RCC 7860 (cell line): Measurements from ENCODE around the gene TBCA.
"Not testable (repeated sequence)": the region's sequence is repeated elsewhere in the genome, so short reads cannot be mapped to it uniquely, and the experiment has no call there.

ENCODE experiments used
- DNase-seq: peaks from one replicate; pipeline ENCODE4 v3.0.0-alpha.2; 2015; ENCODE audit warnings: low spot score
- FAIRE-seq: peaks from 2 replicates; lab custom pipeline; 2012; peaks lifted over from hg19 to GRCh38; lab: Jason Lieb, UNC

Gene TBCA

GRCh38 chr5:77773734-77774280 is 2.3 kb downstream of the TBCA start:
- DNase-seq (no peak), FAIRE-seq (no peak)

GRCh38 chr5:77772729-77773128 is 3.4 kb downstream of the TBCA start:
- FAIRE-seq = no peak
- no peak for DNase-seq

GRCh38 chr5:77771452-77771851 is 4.7 kb downstream of the TBCA start:
- FAIRE-seq = no peak
- DNase-seq = no peak

DNA sequence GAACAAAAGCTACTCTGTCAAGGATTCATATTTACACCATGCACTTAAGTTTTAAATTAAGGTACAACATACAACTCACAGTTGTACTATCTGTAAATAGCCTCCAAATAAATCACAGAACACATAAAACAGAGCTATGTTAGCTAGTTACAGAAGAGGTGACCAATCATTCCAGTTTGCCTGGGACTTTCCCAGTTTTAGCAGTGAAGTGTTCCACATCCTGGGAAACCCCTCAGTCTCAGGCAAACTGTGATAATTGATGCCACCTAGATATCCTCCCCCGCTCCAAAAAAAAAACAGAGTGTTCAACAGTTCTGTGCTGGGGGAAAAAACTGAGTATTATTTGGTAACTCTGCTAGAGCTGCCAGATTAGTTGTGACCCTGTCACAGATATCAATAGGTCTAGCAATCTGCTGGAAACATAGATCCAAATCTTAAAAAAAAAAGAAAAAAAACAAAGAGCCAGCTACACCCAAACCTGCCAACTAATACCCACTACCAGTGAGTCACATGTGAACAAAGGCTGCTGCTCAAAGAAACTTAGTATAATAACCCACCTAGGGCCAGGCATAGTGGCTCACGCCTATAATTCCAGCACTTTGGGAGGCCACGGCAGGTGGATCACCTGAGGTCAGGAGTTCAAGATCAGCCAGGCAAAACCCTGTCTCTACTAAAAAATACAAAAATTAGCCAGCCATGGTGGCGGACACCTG is 5.7 kb downstream of the TBCA start:
- FAIRE-seq (no peak), DNase-seq (no peak)

DNA sequence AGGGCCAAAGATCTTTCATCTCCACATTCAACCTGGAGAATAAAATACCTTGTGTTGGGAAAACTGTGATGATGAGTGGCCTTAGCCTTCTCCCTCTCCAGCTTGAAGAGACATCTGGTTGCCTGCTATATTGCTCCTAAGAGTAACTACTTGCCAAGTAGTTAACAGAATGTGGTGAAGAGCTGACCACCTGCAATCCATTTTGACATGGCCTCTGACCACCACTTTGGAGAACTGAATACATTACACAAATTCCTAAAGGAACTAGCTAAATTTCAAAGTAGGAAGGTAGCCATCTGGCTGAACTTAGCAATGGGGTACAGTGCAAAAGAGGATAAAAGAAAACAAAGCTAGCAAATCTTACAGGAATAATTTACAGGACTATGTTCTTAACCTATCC is 7.2 kb downstream of the TBCA start:
- DNase-seq = no peak
- FAIRE-seq = no peak

DNA sequence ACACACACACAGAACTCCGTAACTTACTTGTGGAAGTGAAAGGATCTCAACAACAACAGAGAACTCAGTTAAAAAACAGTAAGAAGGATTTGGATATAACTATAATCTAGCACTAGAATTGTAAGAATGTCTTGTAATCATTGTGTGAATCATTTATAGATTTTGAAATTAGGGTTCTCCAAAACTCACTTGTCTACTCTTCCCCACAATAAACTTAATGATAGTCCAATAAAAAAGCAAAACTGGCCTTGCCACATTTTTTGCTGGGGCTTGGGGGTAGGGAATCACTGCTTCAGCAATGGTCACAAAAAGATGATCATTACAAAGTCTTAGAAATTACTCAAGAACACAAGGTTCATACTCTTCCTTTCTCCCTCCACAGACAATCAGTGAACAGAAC is 8.8 kb downstream of the TBCA start:
- FAIRE-seq (no peak), DNase-seq (no peak)

- DNase-seq = no peak
- no peak for FAIRE-seq
These were observed 14.5 kb downstream of the TBCA start for GRCh38 chr5:77761606-77762005.

- no peak for FAIRE-seq
- no peak for DNase-seq
These were observed 17.8 kb downstream of the TBCA start for GRCh38 chr5:77758141-77758938.

DNA sequence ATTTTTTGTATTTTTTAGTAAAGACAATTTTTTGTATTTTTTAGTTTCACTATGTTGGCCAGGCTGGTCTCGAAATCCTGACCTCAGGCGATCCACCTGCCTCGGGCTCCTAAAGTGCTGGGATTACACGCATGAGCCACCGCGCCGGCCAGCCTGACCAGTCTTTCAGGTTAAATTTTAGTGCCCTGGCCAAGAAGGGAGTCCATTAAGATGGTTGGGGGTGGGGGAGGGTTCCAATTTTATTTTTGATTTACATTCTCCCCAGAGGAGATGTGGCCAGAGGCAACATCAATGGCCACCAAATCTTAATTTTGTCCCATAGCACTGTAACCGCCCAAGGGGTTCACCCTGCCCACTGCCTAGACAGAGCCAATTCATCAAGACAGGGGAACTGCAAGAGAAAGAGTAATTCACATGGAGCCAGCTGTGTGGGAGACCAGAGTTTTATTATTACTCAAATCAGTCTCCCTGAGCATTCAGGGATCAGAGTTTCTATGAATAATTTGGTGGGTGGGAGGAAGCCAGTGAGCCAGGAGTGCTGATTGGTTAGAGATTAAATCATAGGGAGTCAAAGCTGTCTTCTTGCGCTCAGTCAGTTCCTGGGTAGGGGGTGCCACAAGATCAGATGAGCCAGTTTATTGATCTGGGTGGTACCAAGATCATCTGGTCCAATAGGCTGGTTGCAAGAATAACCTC is 24.7 kb downstream of the TBCA start:
- FAIRE-seq (no peak), DNase-seq (no peak)

- DNase-seq, FAIRE-seq: not testable (repeated sequence)
These were observed 25.2 kb downstream of the TBCA start for GRCh38 chr5:77750928-77751327.

DNA sequence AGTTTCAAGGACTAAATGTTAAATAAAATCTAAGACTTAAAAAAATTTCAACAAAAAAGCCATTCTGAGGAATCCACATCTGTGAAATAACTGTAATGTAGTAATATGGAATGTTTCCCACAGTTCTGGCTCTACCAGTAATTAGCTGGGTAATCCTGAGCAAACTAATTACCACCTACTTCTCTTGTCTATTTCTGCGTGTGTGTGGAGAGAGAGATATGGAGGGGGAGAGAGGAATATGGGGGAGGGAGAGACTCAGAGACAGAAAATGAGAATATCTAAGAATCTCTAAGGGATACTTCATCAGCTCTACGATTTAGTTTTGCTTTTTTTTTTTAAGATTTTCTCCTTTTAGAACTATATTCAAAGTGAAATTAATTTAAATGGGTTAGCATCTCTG is 28.0 kb downstream of the TBCA start:
- DNase-seq = no peak
- FAIRE-seq = no peak

DNA sequence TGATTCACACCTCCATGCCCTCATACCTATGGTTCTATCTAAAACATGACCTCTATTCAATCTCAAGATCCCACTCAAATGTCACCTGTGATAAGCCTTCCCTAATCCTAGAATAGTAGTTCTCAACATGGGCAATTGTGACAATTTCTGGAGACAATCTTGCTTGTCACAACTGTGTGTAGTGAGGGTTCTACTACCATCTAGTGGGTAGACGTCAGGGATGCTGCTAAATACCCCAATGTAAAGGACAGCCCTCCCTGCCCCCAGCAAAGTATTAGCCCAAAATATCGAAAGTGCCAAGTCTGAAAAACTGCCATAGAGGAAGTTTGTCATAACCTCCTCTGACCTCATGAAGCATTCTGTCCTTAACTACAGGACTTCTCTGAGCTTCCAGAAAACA is 32.0 kb downstream of the TBCA start:
- DNase-seq (no peak), FAIRE-seq (no peak)

DNA sequence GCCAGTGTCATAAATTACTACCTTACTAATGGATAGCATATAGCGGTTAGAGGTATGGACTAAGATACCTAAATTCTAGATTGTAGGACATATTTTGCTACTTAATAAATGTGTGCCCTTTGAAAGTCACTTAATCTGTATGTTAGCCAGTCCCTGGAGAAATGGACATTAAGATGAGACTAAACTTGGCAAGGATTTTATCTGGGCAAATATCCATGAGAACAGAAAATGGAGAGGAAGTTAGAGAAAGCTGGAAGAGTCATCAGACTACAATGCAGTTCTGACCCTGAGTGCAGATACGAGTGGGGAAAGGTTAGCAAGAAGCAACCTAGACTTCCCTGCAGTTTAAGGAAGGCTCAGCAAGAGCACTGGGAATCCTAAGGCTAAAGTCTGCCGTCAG is 33.0 kb downstream of the TBCA start:
- FAIRE-seq (no peak), DNase-seq (no peak)

DNA sequence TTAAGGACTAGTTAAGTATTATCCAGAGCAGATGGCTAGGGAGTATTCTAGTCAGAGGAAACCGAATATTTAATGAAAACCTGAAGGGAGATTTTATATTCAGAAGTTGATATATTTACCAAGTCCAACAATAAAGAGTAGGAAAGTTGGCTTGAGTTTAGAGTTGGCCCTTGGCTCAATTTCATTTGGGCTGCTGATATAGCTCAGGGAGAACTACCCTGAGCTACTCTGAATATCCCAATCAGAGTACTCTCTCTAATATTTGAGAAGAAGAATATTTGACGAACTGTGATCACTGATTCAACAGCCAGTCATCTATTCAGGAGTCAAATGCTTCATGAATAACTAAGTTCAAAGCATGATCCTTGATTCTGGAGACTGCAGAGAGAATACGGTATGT is 34.5 kb downstream of the TBCA start:
- DNase-seq (no peak), FAIRE-seq (no peak)

DNA sequence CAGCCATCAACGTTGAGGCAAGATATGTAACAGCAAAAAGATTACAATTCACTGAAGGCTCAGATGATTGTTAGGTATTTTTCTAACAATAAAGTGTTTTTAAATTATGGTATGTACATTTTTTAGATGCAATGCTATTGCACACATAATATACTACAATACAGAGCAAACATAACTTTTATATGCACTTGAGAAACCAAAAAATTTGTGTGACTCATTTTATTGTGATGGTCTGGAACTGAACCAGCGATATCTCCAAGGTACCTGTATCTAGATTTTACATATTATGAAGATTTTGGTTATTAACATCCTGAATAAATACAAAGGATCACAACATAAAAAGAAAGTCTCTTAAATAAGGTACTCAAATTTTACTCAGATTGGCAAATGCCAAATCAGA is 41.3 kb downstream of the TBCA start:
- no peak for DNase-seq
- FAIRE-seq = no peak

DNA sequence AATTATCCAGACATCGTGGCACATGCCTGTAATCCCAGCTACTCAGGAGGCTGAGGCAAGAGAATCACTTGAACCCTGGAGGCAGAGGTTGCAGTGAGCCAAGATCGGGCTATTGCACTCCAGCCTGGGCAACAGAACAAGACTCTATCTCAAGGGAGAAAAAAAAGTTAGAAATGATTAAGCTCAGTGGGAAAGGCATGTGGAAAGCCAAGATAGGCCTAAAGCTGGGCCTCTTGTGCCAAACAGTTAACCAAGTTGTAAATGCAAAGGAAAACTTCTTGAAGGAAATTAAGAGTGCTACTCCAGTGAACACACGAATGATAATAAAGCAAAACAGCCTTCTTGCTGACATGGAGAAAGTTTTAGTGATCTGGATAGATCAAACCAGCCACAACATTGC is 43.0 kb downstream of the TBCA start:
- no peak for FAIRE-seq

DNA sequence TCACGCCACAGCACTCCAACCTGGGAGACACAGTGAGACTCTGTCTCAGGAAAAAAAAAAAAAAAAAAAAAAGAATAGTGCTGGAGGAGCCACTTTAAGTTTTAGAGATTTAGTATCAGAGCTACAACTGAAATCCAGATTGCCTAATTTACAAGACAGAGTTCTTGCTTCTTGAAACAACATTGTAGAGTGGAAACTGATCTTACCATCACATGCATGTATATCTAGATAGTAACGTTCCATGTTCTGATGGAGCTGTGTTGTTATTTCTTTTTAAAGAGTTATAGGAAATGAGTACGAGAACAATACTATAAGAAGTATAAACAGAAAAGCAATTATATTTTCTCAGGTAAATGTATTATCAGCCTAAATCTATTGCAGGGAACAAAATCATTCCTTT is 48.9 kb downstream of the TBCA start:
- FAIRE-seq = no peak
- no peak for DNase-seq

More for the DNA sequence above, 43.0 kb downstream of the TBCA start:
- no peak for DNase-seq

- DNase-seq (no peak), FAIRE-seq (no peak)
These were observed 50.5 kb downstream of the TBCA start for GRCh38 chr5:77725616-77726015.

DNA sequence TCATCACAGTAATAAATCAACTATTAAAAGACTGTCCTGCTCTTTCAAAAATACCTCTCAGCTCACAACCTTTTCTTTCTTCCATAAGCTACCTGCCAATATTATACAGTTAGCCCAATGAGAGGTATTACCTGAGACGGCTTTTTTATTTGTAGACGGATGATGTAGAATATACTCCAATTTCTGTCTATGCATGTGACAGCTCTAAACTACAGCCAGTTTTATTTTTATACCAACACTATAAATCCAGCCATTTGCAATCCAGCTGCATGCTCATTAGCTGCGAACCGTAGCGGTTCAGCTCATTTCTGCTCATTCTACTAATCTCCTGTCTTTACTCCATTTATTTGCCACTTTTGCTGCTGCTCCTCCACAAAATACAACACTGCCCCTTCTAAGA is 51.2 kb downstream of the TBCA start:
- FAIRE-seq (no peak), DNase-seq (no peak)

- DNase-seq (no peak), FAIRE-seq (no peak)
These were observed 56.3 kb downstream of the TBCA start for GRCh38 chr5:77719666-77720363.
